ENCODE data around the gene NOL8. TPM values are rescaled to one million over a fixed set of nuclear protein-coding genes. Genes with fewer than 3 reads are reported as not detected.

The NOL8 gene
- total and polyA plus RNA-seq, 4 donors: 5.3 to 21.2 (median 12.8) TPM

DNA sequence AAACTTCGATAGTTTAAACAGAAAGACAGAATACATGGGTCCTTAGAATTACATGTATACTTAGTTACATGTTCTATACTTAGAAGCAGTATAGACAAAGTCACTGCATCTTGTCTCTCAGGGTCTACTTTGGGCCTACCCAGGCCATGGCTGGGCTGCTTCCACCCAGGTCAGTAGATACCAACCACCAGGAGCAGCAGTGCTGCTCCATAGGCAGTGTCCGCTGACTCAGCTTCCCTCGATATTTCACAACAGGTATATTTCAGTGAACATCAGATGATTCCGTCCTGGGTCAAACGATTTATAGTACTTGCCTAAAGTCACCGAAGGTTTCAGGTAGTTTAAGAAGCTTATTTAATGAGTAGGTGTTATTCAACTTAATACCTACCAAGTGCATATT is 49.6 kb downstream of the NOL8 start (continued):
- TF ChIP-seq, protein P1, sequence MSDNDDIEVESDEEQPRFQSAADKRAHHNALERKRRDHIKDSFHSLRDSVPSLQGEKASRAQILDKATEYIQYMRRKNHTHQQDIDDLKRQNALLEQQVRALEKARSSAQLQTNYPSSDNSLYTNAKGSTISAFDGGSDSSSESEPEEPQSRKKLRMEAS (IDR thresholded peaks at IDR 0.05): no peak
- no peak for TF ChIP-seq HNF4G (IDR thresholded peaks at IDR 0.05)
- TF ChIP-seq, protein P2, sequence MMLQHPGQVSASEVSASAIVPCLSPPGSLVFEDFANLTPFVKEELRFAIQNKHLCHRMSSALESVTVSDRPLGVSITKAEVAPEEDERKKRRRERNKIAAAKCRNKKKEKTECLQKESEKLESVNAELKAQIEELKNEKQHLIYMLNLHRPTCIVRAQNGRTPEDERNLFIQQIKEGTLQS (IDR thresholded peaks at IDR 0.05): no peak

DNA sequence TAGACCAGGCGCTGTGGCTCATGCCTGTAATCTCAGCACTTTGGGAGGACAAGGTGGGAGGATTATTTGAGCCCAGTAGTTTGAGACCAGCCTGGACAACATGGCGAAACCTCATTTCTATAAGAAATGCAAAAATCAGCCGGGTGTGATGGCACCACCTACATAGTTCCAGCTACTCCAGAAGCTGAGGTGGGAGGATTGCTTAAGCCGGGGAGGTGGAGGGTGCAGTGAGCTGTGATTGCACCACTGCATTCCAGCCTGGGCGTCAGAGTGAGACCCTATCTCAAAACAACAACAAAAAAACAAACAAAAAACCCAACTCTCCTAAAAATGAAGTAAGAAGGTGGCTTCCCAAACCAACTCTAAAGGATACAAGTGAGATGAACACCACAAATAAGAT is 54.6 kb downstream of the NOL8 start:
- H3K4me3 ChIP-seq (ENCODE audit: low read depth in 1 of 3, low read length in 3 of 3): no peak overlapping the region
- TF ChIP-seq, protein P3, sequence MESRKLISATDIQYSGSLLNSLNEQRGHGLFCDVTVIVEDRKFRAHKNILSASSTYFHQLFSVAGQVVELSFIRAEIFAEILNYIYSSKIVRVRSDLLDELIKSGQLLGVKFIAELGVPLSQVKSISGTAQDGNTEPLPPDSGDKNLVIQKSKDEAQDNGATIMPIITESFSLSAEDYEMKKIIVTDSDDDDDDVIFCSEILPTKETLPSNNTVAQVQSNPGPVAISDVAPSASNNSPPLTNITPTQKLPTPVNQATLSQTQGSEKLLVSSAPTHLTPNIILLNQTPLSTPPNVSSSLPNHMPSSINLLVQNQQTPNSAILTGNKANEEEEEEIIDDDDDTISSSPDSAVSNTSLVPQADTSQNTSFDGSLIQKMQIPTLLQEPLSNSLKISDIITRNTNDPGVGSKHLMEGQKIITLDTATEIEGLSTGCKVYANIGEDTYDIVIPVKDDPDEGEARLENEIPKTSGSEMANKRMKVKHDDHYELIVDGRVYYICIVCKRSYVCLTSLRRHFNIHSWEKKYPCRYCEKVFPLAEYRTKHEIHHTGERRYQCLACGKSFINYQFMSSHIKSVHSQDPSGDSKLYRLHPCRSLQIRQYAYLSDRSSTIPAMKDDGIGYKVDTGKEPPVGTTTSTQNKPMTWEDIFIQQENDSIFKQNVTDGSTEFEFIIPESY (IDR thresholded peaks at IDR 0.05): no peak
- TF ChIP-seq NR2F2 (IDR thresholded peaks at IDR 0.05): no peak
- TF ChIP-seq RXRA (IDR thresholded peaks at IDR 0.05): no peak
- TF ChIP-seq, protein P2 (IDR thresholded peaks at IDR 0.05): no peak
- TF ChIP-seq, protein P4, sequence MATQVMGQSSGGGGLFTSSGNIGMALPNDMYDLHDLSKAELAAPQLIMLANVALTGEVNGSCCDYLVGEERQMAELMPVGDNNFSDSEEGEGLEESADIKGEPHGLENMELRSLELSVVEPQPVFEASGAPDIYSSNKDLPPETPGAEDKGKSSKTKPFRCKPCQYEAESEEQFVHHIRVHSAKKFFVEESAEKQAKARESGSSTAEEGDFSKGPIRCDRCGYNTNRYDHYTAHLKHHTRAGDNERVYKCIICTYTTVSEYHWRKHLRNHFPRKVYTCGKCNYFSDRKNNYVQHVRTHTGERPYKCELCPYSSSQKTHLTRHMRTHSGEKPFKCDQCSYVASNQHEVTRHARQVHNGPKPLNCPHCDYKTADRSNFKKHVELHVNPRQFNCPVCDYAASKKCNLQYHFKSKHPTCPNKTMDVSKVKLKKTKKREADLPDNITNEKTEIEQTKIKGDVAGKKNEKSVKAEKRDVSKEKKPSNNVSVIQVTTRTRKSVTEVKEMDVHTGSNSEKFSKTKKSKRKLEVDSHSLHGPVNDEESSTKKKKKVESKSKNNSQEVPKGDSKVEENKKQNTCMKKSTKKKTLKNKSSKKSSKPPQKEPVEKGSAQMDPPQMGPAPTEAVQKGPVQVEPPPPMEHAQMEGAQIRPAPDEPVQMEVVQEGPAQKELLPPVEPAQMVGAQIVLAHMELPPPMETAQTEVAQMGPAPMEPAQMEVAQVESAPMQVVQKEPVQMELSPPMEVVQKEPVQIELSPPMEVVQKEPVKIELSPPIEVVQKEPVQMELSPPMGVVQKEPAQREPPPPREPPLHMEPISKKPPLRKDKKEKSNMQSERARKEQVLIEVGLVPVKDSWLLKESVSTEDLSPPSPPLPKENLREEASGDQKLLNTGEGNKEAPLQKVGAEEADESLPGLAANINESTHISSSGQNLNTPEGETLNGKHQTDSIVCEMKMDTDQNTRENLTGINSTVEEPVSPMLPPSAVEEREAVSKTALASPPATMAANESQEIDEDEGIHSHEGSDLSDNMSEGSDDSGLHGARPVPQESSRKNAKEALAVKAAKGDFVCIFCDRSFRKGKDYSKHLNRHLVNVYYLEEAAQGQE (IDR thresholded peaks at IDR 0.05): no peak
- no peak for TF ChIP-seq HNF4G (IDR thresholded peaks at IDR 0.05)
- no peak for TF ChIP-seq FOXA1 (IDR thresholded peaks at IDR 0.05)
- no peak for TF ChIP-seq GABPA (IDR thresholded peaks at IDR 0.05 in 1 of 2, conservative IDR thresholded peaks at IDR 0.05 in 1 of 2)
- TF ChIP-seq TAF1 (conservative IDR thresholded peaks at IDR 0.05): no peak
- H3K27me3 ChIP-seq (ENCODE audit: control insufficient read depth in 4 of 4, insufficient read depth in 4 of 4, low read length in 3 of 4): no peaks in the 10 kb centered on the region
- H3K9ac ChIP-seq (ENCODE audit: low read depth in 1 of 2, low read length in 2 of 2): no peak overlapping the region
- no peak overlapping the region for H3K27ac ChIP-seq (ENCODE audit: low read depth in 1 of 2, low read length in 2 of 2)
- H3K4me1 ChIP-seq (ENCODE audit: control insufficient read depth in 4 of 4, insufficient read depth in 4 of 4, low read length in 3 of 4): no peaks in the 10 kb centered on the region
- WGBS: 96% methylated on average over 5 of the region's 5 CpGs
- H3K36me3 ChIP-seq (ENCODE audit: control insufficient read depth in 4 of 4, insufficient read depth in 3 of 4, low read depth in 1 of 4, low read length in 3 of 4): peaks cover 22 to 88% (median 77%) of the 10 kb centered on the region in 4 donors
- no peaks in the 10 kb centered on the region for H3K9me3 ChIP-seq (ENCODE audit: control insufficient read depth in 4 of 4, low read length in 3 of 4)
- DNase-seq (ENCODE audit: low spot score): no peak

DNA sequence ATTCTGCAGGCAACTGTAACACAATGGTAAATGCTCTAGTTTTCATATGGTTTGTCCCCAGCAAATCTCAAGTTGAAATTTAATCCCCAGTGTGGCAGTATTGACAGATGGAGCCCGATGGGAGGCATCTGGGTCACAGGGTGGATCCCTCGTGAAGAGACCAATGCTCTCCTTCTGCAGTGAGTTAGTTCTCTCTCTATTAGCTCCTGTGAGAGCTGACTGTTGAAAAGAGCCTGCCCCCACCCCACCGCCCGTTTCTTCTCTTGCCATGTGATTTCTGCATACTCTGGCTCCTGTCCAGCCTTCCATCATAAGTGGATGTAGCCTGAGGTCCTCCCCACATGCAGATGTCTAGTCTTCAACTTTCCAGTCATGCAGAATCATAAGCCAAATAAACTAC is 58.7 kb downstream of the NOL8 start:
- Histone ChIP-seq H3K4me1 (ENCODE audit: control insufficient read depth in 4 of 4, insufficient read depth in 4 of 4, low read length in 3 of 4) (no peaks in the 10 kb centered on the region), H3K9me3 (ENCODE audit: control insufficient read depth in 4 of 4, low read length in 3 of 4) (no peaks in the 10 kb centered on the region), H3K27me3 (ENCODE audit: control insufficient read depth in 4 of 4, insufficient read depth in 4 of 4, low read length in 3 of 4) (no peaks in the 10 kb centered on the region), H3K36me3 (ENCODE audit: control insufficient read depth in 4 of 4, insufficient read depth in 3 of 4, low read depth in 1 of 4, low read length in 3 of 4) (peaks cover 20 to 94% (median 79%) of the 10 kb centered on the region in 4 donors), H3K4me3 (ENCODE audit: low read depth in 1 of 3, low read length in 3 of 3) (no peak overlapping the region), H3K27ac (ENCODE audit: low read depth in 1 of 2, low read length in 2 of 2) (no peak overlapping the region), H3K9ac (ENCODE audit: low read depth in 1 of 2, low read length in 2 of 2) (no peak overlapping the region)
- DNase-seq (ENCODE audit: low spot score): no peak
- no peak for TF ChIP-seq EGR1 (IDR thresholded peaks at IDR 0.05; ENCODE audit: low read depth in 2 of 2)
- TF ChIP-seq, protein P3 (IDR thresholded peaks at IDR 0.05): no peak
- no peak for TF ChIP-seq HNF4G (IDR thresholded peaks at IDR 0.05)
- no peak for TF ChIP-seq TAF1 (conservative IDR thresholded peaks at IDR 0.05)
- TF ChIP-seq SP1 (IDR thresholded peaks at IDR 0.05): no peak
- TF ChIP-seq, protein P4 (IDR thresholded peaks at IDR 0.05): no peak
- no peak for TF ChIP-seq RAD21 (IDR thresholded peaks at IDR 0.05)
- TF ChIP-seq RXRA (IDR thresholded peaks at IDR 0.05): no peak
- TF ChIP-seq GABPA (IDR thresholded peaks at IDR 0.05 in 1 of 2, conservative IDR thresholded peaks at IDR 0.05 in 1 of 2): no peak
- TF ChIP-seq FOXA2 (IDR thresholded peaks at IDR 0.05): no peak
- 79% methylated on average over 4 of the region's 4 CpGs for WGBS

Measured in liver (tissue), 9 donors.